Measurements from ENCODE around the gene CDKAL1.
"Not testable (repeated sequence)": the region's sequence is repeated elsewhere in the genome, so short reads cannot be mapped to it uniquely, and the experiment has no call there.

CDKAL1 gene

GRCh38 chr6:20715135-20715806 lies 181.0 kb downstream of the CDKAL1 start:
- DNase-seq: no peak

GRCh38 chr6:20716865-20717264 lies 182.6 kb downstream of the CDKAL1 start:
- DNase-seq: no peak

GRCh38 chr6:20717743-20718142 lies 183.5 kb downstream of the CDKAL1 start:
- DNase-seq: no peak

GRCh38 chr6:20718705-20719653 lies 184.7 kb downstream of the CDKAL1 start:
- DNase-seq: no peak

- no peak for DNase-seq
Measured at GRCh38 chr6:20719980-20720379, 185.7 kb downstream of the CDKAL1 start.

- not testable (repeated sequence) for DNase-seq
Measured at GRCh38 chr6:20721121-20721520, 186.9 kb downstream of the CDKAL1 start.

- DNase-seq: no peak
Measured at GRCh38 chr6:20722455-20722854, 188.2 kb downstream of the CDKAL1 start.

- no peak for DNase-seq
Measured at GRCh38 chr6:20723236-20723635, 189.0 kb downstream of the CDKAL1 start.

- no peak for DNase-seq
Measured at GRCh38 chr6:20724443-20725190, 190.4 kb downstream of the CDKAL1 start.

- not testable (repeated sequence) for DNase-seq
Measured at GRCh38 chr6:20725235-20725634, 191.0 kb downstream of the CDKAL1 start.

- DNase-seq: no peak
Measured at GRCh38 chr6:20729086-20729485, 194.8 kb downstream of the CDKAL1 start.

- not testable (repeated sequence) for DNase-seq
Measured at GRCh38 chr6:20732362-20732761, 198.1 kb downstream of the CDKAL1 start.

- no peak for DNase-seq
Measured at GRCh38 chr6:20732896-20733295, 198.6 kb downstream of the CDKAL1 start.

GRCh38 chr6:20737912-20738311 lies 203.7 kb downstream of the CDKAL1 start:
- DNase-seq: no peak

- no peak for DNase-seq
Measured at GRCh38 chr6:20740088-20740487, 205.8 kb downstream of the CDKAL1 start.

- no peak for DNase-seq
Measured at GRCh38 chr6:20740727-20741126, 206.5 kb downstream of the CDKAL1 start.

- DNase-seq: no peak
Measured at GRCh38 chr6:20741490-20741889, 207.2 kb downstream of the CDKAL1 start.

- no peak for DNase-seq
Measured at GRCh38 chr6:20744911-20745557, 210.8 kb downstream of the CDKAL1 start.

- DNase-seq: no peak
Measured at GRCh38 chr6:20746024-20746423, 211.8 kb downstream of the CDKAL1 start.

GRCh38 chr6:20746805-20747558 lies 212.7 kb downstream of the CDKAL1 start:
- no peak for DNase-seq

- DNase-seq: no peak
Measured at GRCh38 chr6:20747991-20748390, 213.7 kb downstream of the CDKAL1 start.
